K562 (cell line): Measurements from ENCODE around the gene KNG1. TPM values are rescaled to one million over a fixed set of nuclear protein-coding genes. Genes with fewer than 3 reads are reported as not detected.
A peak's percentile ranks its signal among the peaks of the same experiment; 100 is the strongest.

Source experiments
- ATAC-seq: fragments of 200-7000 bp; cut with Tn5 transposase; 3 replicates; pipeline ENCODE4 v1.9.1; 2020; ENCODE audit warnings: moderate library complexity
- BruUV-seq: library from RNA; stranded (reverse); fragments of 400-500 nt; replicated peaks from 2 replicates; lab custom pipeline; 2021; lab: Mats Ljungman, UMichigan
- CTCF ChIA-PET: fragments of 300-600 bp; formaldehyde crosslinking; extraction: SDS; loops from one replicate; lab custom pipeline; 2021; ENCODE audit warnings: low intra/inter-chr PET ratio; lab: Yijun Ruan, JAX
- POLR2A ChIA-PET: fragments of 300-600, 350-650 bp; sonication (Branson Sonifier 250); formaldehyde crosslinking; extraction: SDS; loops from one replicate; lab custom pipeline; 2021; ENCODE audit warnings: antibody characterized with exemption, inconsistent platforms; lab: Yijun Ruan, JAX
- DNase-seq, 4 experiments: peaks; one replicate each; pipeline versions ENCODE4 v3.0.0 to v3.0.0-alpha.2; 2011 to 2018; ENCODE audit warnings: low spot score in 3 of 4, mixed read lengths in 3 of 4; ENCODE audit errors: extremely low read depth in 1 of 4
- FAIRE-seq: peaks from 2 replicates; lab custom pipeline; 2011; peaks lifted over from hg19 to GRCh38; lab: Jason Lieb, UNC
- H2AFZ ChIP-seq: 2 replicates; pipeline ENCODE4 v1.6.0; 2011; ENCODE audit warnings: low read depth, low read length, control low read depth, inconsistent platforms
- H3K27ac ChIP-seq: fragments of 200-600 bp; 3 replicates; pipeline ENCODE4 v1.8.0; 2011; ENCODE audit warnings: low read depth, mild to moderate bottlenecking, control low read depth, inconsistent platforms, low read length, moderate library complexity, mixed read lengths; ENCODE audit errors: extremely low read depth
- H3K27me3 ChIP-seq, 2 experiments: fragments of 300-600 bp in 1 of 2; 2 replicates in 1 of 2; 3 replicates in 1 of 2; pipeline versions ENCODE4 v1.6.0 to v1.8.0; 2011; ENCODE audit warnings: inconsistent platforms in 2 of 2, low read length in 2 of 2, mild to moderate bottlenecking in 1 of 2, mixed read lengths in 1 of 2, moderate library complexity in 1 of 2; ENCODE audit not compliant: control insufficient read depth in 2 of 2, insufficient read depth in 2 of 2
- H3K36me3 ChIP-seq: fragments of 300-600 bp; 3 replicates; pipeline ENCODE4 v1.8.0; 2011; ENCODE audit warnings: mild to moderate bottlenecking, low read length, inconsistent platforms; ENCODE audit not compliant: control insufficient read depth, insufficient read depth
- H3K4me1 ChIP-seq, 2 experiments: fragments of 200-600 bp in 1 of 2; replicated peaks in 1 of 2; 2 replicates in 1 of 2; 3 replicates in 1 of 2; pipeline versions ENCODE4 v1.5.1 to v1.8.0; 2011; ENCODE audit warnings: inconsistent platforms in 2 of 2, low read length in 2 of 2, mild to moderate bottlenecking in 1 of 2, mixed read lengths in 1 of 2, moderate library complexity in 1 of 2; ENCODE audit not compliant: control insufficient read depth in 2 of 2, insufficient read depth in 2 of 2
- H3K4me2 ChIP-seq: 2 replicates; pipeline ENCODE4 v1.6.1; 2011; ENCODE audit warnings: low read length, control low read depth, inconsistent platforms, mixed read lengths; ENCODE audit not compliant: insufficient read depth
- H3K4me3 ChIP-seq: fragments of 200-600 bp; sonication (generic), shearing (Covaris generic); 2 replicates; pipeline ENCODE4 v1.5.1; 2016; ENCODE audit warnings: control low read depth, inconsistent platforms
- H3K79me2 ChIP-seq: fragments of 200-600 bp; 3 replicates; pipeline ENCODE4 v1.8.0; 2011; ENCODE audit warnings: low read length, inconsistent platforms; ENCODE audit not compliant: control insufficient read depth, insufficient read depth
- H3K9ac ChIP-seq, 2 experiments: 2 replicates each; pipeline versions ENCODE4 v1.6.0 to v1.6.1; 2011; ENCODE audit warnings: low read depth in 2 of 2, low read length in 2 of 2, control low read depth in 1 of 2, inconsistent platforms in 1 of 2, mild to moderate bottlenecking in 1 of 2, mixed read lengths in 1 of 2; ENCODE audit not compliant: insufficient read depth in 1 of 2
- H3K9me1 ChIP-seq: one replicate; pipeline ENCODE4 v1.6.0; 2011; ENCODE audit warnings: inconsistent platforms, mild to moderate bottlenecking, low read length, moderate library complexity; ENCODE audit not compliant: control insufficient read depth, insufficient read depth
- H3K9me3 ChIP-seq: replicated peaks from 2 replicates; pipeline ENCODE4 v1.5.1; 2011; ENCODE audit warnings: low read depth, low read length, inconsistent platforms; ENCODE audit not compliant: control insufficient read depth, insufficient read depth
- H4K20me1 ChIP-seq: replicated peaks from 2 replicates; pipeline ENCODE4 v1.6.1; 2011; ENCODE audit warnings: low read length, inconsistent platforms, mixed read lengths; ENCODE audit not compliant: control insufficient read depth, insufficient read depth
- CHD1 ChIP-seq: fragments of 200-600 bp; sonication (generic); IDR thresholded peaks from one replicate; pipeline ENCODE4 v1.6.1; 2012; ENCODE audit warnings: mild to moderate bottlenecking, moderate library complexity, low read length, inconsistent platforms
- CREB3 ChIP-seq: fragments of 450-650 bp; conservative IDR thresholded peaks from 2 replicates; pipeline ENCODE4 v1.6.1; 2016; ENCODE audit warnings: missing genetic modification characterization, low read depth, mild to moderate bottlenecking, missing compliant biosample characterization, moderate library complexity
- DLX4 ChIP-seq: fragments of 250-450 bp; sonication (Bioruptor Pico); IDR thresholded peaks from 2 replicates; pipeline ENCODE4 v1.6.1; 2021; ENCODE audit warnings: mild to moderate bottlenecking
- HNRNPK ChIP-seq: fragments of 200-400 bp; formaldehyde crosslinking; IDR thresholded peaks from one replicate; pipeline ENCODE4 v1.6.1; 2018; ENCODE audit warnings: mild to moderate bottlenecking, low read depth, low read length; ENCODE audit not compliant: poor library complexity, severe bottlenecking
- HNRNPUL1 ChIP-seq: fragments of 200-400 bp; formaldehyde crosslinking; IDR thresholded peaks from 2 replicates; pipeline ENCODE4 v1.6.1; 2017; ENCODE audit warnings: low read length
- KLF1 ChIP-seq: fragments of 450-650 bp; IDR thresholded peaks from 2 replicates; pipeline ENCODE4 v1.6.1; 2016; ENCODE audit warnings: missing genetic modification characterization, missing compliant biosample characterization
- MAFF ChIP-seq: IDR thresholded peaks from 2 replicates; pipeline ENCODE4 v1.6.1; 2012; ENCODE audit warnings: low read length, improper control_type of control experiment
- MXI1 ChIP-seq: IDR thresholded peaks from 2 replicates; pipeline ENCODE4 v1.6.1; 2011; ENCODE audit warnings: low read depth, mild to moderate bottlenecking, improper control_type of control experiment, low read length
- POLR2A ChIP-seq: fragments of 450-650 bp; conservative IDR thresholded peaks from 2 replicates; pipeline ENCODE4 v1.6.1; 2016
- PPARD ChIP-seq: fragments of 250-450 bp; sonication (Bioruptor Pico); IDR thresholded peaks from 2 replicates; pipeline ENCODE4 v1.8.0; 2022; ENCODE audit warnings: inconsistent platforms, mild to moderate bottlenecking, moderate library complexity
- SIRT6 ChIP-seq: IDR thresholded peaks from one replicate; pipeline ENCODE4 v1.6.1; 2012; ENCODE audit warnings: low read depth, mild to moderate bottlenecking, control low read depth, inconsistent platforms, low read length, moderate library complexity
- TEAD1 ChIP-seq, 2 experiments: fragments of 450-650 bp in 1 of 2; sonication (generic) in 1 of 2; formaldehyde crosslinking; IDR thresholded peaks; 2 replicates each; pipeline versions ENCODE4 v1.4.0 to v1.8.0; 2020 to 2022; ENCODE audit warnings: mild to moderate bottlenecking in 2 of 2, missing genetic modification reagents in 1 of 2
- ZNF316 ChIP-seq: fragments of 450-650 bp; IDR thresholded peaks from 2 replicates; pipeline ENCODE4 v1.6.1; 2016
- WGBS: fragments of 100-300 bp; shearing (Covaris generic); methylation state at CpG from one replicate; pipeline ENCODE4 v1.1.6; 2016; ENCODE audit warnings: low coverage, mixed read lengths; ENCODE audit not compliant: insufficient coverage; ENCODE audit errors: missing lambda C conversion rate; 5-methylcytosine and 5-hydroxymethylcytosine counted together
- in situ Hi-C: fragments of 300-500 bp; cut with MboI; formaldehyde crosslinking; loops from 4 replicates; pipeline ENCODE4 v1.15.0; 2018; ENCODE audit warnings: inconsistent platforms, mixed read lengths
- intact Hi-C: fragments of 100-400 bp; cut with micrococcal nuclease; formaldehyde crosslinking; loops from 2 replicates; pipeline ENCODE4 v1.14.2; 2022
- polyA plus RNA-seq, 8 experiments: library from polyadenylated mRNA; depleted of rRNA in 4 of 8; stranded (reverse) in 5 of 8; unstranded in 3 of 8; fragments of >200 nt; fragmentation: Nextera tagmentation in 2 of 8; fragmentation: Illumina TruSeq in 1 of 8; extraction: Ambion mirVana in 2 of 8; extraction: Trizol in 1 of 8; gene quantifications; 2 replicates each; pipeline versions ENCODE4 v1.2.1 to v1.2.3, GENCODE V29; 2011 to 2014; ENCODE audit warnings: inconsistent platforms in 1 of 8, missing spikeins in 1 of 8
- total RNA-seq, 7 experiments: library from RNA; depleted of rRNA in 6 of 7; stranded (reverse); fragments of >200 nt in 6 of 7; fragmentation: Illumina TruSeq in 2 of 7; extraction: Trizol in 2 of 7; gene quantifications; 2 replicates each; pipeline versions ENCODE4 v1.2.1 to v1.2.3, GENCODE V29; 2011 to 2021; ENCODE audit warnings: low replicate concordance in 1 of 7

Gene KNG1
- total and polyA plus RNA-seq, 9 of the 15 experiments (the other 6 are each of a cell fraction or from before 2014, with no cell fraction given) = 0.09 TPM; not detected in 8

GRCh38 chr3:186784820-186785494, 67.8 kb downstream of the KNG1 start (continued):
- peak; percentile 61 for TF ChIP-seq SIRT6

- BruUV-seq = no TSS peak
- peaks cover 68% of the 10 kb centered on the region for H3K79me2 ChIP-seq
Observed at GRCh38 chr3:186785495-186786018, 68.4 kb downstream of the KNG1 start.

More at GRCh38 chr3:186785495-186786018, 68.4 kb downstream of the KNG1 start:
- H3K4me1 ChIP-seq = peaks cover 4 to 18% of the 10 kb centered on the region in 2 experiments; a peak in 3 of 5 replicates
- ATAC-seq = no peak
- CTCF ChIA-PET = interaction anchor here (0.6 kb wide), 1 partner anchor 91 kb away, joined by 3 read pairs; no protein-coding TSS in a partner anchor
- no peaks in the 10 kb centered on the region for H3K9me1 ChIP-seq
- H2AFZ ChIP-seq = no peak overlapping the region
- H3K36me3 ChIP-seq = peaks cover 70% of the 10 kb centered on the region
- no peak for TF ChIP-seq DLX4 (CRISPR knock-in tag)
- TF ChIP-seq MXI1 = peak; percentile 32; the same call in 1 of the 2 replicates
- no peak for TF ChIP-seq KLF1
- 0 out of 2 replicates have a peak, but pooled peaks have one; percentile 24 for TF ChIP-seq MAFF
- TF ChIP-seq PPARD (CRISPR knock-in tag) = no peak
- TF ChIP-seq TEAD1 (CRISPR knock-in tag; IDR thresholded peaks at IDR 0.05) = no peak
- TF ChIP-seq CREB3 (tag) = no peak
- peak; percentile 18 for TF ChIP-seq CHD1
- TF ChIP-seq POLR2A = peak; percentile 19; the same call in 1 of the 2 replicates
- TF ChIP-seq HNRNPK = no peak
- no peak for TF ChIP-seq HNRNPUL1
- 0 out of 2 replicates have a peak, but pooled peaks have one; percentile 21 for TF ChIP-seq ZNF316
- TF ChIP-seq, all 486 proteins: peak for 5
- no peak for DNase-seq
- Histone ChIP-seq H3K27me3 (no peaks in the 10 kb centered on the region), H4K20me1 (peaks cover 63% of the 10 kb centered on the region), H3K27ac (peak overlapping the region; percentile 99), H3K9me3 (no peaks in the 10 kb centered on the region), H3K4me3 (peak overlapping the region; percentile 81), H3K4me2 (peak overlapping the region; percentile 99), H3K9ac (peak overlapping the region; percentile 57 to 100)
- in situ Hi-C loops (no loop called here), intact Hi-C loops (no loop called here)
- no peak for FAIRE-seq
- POLR2A ChIA-PET = interaction anchor here (0.6 to 2.8 kb wide), 15 partner anchors 12 to 354 kb away, joined by 3 to 36 read pairs (median 4); partner anchors contain the start of genes DNAJB11, RFC4, RPL39L and TBCCD1
- WGBS = under 1% methylated on average over 7 of the region's 7 CpGs
